VCaP (cell line): ENCODE results near the gene ACADVL.

Experiments used
- H3K27ac ChIP-seq: fragments of 450-650 bp; 2 replicates; pipeline ENCODE4 v1.5.1; 2017
- CTCF ChIP-seq: fragments of 450-650 bp; conservative IDR thresholded peaks from 2 replicates; pipeline ENCODE4 v1.5.1; 2017; ENCODE audit warnings: mild to moderate bottlenecking, moderate library complexity

Gene ACADVL

GRCh38 chr17:7235693-7236665 is 16.2 kb downstream of the ACADVL start:
- no peak overlapping the region for H3K27ac ChIP-seq
- no peak for TF ChIP-seq CTCF

GRCh38 chr17:7236808-7237207 is 17.1 kb downstream of the ACADVL start:
- no peak for TF ChIP-seq CTCF

GRCh38 chr17:7237266-7237760 is 17.6 kb downstream of the ACADVL start:
- no peak for TF ChIP-seq CTCF
- H3K27ac ChIP-seq: peak overlapping the region; percentile 81

More at GRCh38 chr17:7236808-7237207, 17.1 kb downstream of the ACADVL start:
- H3K27ac ChIP-seq: peak overlapping the region; percentile 81

GRCh38 chr17:7237761-7238419 is 18.2 kb downstream of the ACADVL start:
- H3K27ac ChIP-seq: peak overlapping the region; percentile 81
- no peak for TF ChIP-seq CTCF

GRCh38 chr17:7238420-7239090 is 18.8 kb downstream of the ACADVL start:
- H3K27ac ChIP-seq: peak overlapping the region; percentile 81
- TF ChIP-seq CTCF: no peak

GRCh38 chr17:7239091-7240027 is 19.6 kb downstream of the ACADVL start, which contains the start of gene PHF23:
Gene PHF23, minus strand, starts transcription at chr17:7239457. Its CDS starts 178 bp downstream, at chr17:7239279.
- TF ChIP-seq CTCF: no peak
- H3K27ac ChIP-seq: peak within 1 kb of the TSS; percentile 92
